Fibroblast of mammary gland (primary cell): ENCODE results near the gene ANGPTL1.

Experiments
- DNase-seq: peaks from one replicate; pipeline ENCODE4 v3.0.0-alpha.2; 2010; ENCODE audit warnings: low read depth
- H3K4me3 ChIP-seq: 2 replicates; pipeline ENCODE4 v1.5.1; 2011; ENCODE audit warnings: low read depth, mild to moderate bottlenecking, low read length, moderate library complexity; ENCODE audit not compliant: control insufficient read depth
- TF ChIP-seq, protein P1 (sequence below): conservative IDR thresholded peaks from 2 replicates; pipeline ENCODE4 v1.5.1; 2011; ENCODE audit warnings: low read depth, low read length, inconsistent platforms; ENCODE audit not compliant: control insufficient read depth, insufficient read depth

The ANGPTL1 gene

DNA sequence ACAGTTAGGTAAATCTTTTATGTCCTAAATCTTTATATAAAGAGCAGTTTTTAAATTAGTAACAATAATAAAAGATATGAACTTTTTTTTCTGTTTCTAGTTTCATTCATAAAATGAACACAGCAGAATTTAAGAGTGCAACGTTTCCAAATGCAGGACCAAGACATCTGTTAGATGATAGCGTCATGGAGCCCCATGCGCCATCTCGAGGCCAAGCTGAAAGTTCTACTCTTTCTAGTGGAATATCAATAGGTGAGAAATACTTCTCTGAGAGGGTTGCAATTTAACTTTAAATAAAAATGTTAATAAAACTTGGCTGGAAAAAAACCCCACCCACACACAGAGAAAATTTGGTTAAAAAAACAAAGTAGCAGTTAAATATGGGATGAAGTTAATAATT lies 15.0 kb upstream of the ANGPTL1 start:
- H3K4me3 ChIP-seq = no peak overlapping the region
- TF ChIP-seq, protein P1, sequence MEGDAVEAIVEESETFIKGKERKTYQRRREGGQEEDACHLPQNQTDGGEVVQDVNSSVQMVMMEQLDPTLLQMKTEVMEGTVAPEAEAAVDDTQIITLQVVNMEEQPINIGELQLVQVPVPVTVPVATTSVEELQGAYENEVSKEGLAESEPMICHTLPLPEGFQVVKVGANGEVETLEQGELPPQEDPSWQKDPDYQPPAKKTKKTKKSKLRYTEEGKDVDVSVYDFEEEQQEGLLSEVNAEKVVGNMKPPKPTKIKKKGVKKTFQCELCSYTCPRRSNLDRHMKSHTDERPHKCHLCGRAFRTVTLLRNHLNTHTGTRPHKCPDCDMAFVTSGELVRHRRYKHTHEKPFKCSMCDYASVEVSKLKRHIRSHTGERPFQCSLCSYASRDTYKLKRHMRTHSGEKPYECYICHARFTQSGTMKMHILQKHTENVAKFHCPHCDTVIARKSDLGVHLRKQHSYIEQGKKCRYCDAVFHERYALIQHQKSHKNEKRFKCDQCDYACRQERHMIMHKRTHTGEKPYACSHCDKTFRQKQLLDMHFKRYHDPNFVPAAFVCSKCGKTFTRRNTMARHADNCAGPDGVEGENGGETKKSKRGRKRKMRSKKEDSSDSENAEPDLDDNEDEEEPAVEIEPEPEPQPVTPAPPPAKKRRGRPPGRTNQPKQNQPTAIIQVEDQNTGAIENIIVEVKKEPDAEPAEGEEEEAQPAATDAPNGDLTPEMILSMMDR = no peak
- DNase-seq = peak; percentile 11

- DNase-seq = no peak
- TF ChIP-seq, protein P1 = no peak
- H3K4me3 ChIP-seq = no peak overlapping the region
Observed at GRCh38 chr1:178881950-178882349, 11.1 kb upstream of the ANGPTL1 start.

DNA sequence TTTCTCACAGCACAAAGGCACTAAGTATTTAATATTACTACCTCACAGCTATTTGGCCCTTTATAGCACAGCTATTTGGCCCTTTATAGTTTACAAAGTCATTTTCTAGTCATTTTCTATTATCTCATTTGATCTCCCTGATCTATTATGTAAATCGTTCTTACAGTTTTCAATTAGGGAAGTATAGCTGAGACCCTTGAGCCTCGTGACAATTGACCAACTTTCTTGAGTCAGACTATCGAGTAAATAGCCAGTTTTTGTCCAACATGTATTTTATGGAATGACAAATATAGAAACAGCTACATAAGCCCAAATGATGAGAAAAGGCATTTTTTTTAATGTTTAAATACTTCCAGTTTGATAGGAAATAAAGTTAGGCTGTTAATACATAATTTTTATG lies 7.0 kb upstream of the ANGPTL1 start:
- H3K4me3 ChIP-seq = no peak overlapping the region
- TF ChIP-seq, protein P1 = no peak
- DNase-seq = no peak

- DNase-seq = no peak
- TF ChIP-seq, protein P1 = no peak
- H3K4me3 ChIP-seq = no peak overlapping the region
Observed at GRCh38 chr1:178875936-178876335, 5.1 kb upstream of the ANGPTL1 start.

DNA sequence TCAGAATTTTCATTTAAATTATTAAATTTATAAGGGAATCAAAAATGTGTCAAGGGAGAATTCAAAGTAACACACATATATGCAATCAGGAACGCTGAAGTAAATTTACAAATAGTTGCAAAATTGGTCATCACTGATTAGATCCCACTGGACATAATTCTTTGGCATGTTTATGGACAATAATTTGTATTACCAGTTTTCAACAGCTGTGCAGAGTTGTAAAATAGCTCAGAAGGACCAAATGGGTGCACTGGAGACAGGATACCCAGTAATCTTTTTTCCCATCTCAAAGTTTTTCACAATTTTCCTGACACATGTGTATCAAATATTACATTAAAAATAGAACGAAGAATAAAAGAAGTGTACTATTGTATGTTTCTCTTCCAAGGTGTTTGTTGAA lies 4.1 kb upstream of the ANGPTL1 start:
- DNase-seq = no peak
- TF ChIP-seq, protein P1 = no peak
- H3K4me3 ChIP-seq = no peak overlapping the region

DNA sequence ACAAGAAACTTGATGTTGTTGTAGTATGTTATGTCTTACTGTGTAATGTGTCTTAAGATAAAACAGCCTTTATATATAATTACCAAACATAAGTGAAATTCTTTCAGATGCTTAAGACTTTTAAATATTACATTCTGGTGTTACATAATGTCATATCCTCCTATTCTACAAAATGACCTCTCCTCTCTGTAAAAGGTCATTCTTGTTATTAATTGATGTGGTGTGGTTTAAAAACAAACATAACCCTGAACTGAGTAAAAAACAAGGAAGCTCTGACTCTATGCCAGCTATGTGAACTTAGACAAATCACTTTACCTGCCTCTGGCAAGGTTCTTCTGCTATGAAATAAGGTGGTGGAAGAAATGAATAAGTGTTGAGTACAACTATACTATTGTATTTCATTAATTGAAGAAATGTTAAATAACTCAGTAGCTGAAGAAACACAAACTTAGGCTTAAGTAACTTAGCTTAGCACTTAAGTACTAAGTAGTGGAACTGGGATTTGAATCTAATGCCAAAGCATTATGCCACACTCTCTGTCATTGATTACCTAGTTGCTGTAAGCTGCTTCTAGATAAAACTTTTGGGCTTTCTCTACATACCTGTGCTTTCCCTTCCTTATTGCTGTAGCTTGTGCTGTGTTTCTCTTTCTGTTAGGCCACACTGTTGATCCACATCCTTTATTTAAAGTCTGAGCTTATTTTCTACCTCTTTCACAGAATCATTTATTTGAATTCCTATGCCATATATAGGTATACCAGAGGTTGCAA lies 859 bp upstream of the ANGPTL1 start:
- DNase-seq = no peak
- no peak overlapping the region for H3K4me3 ChIP-seq

More for the DNA sequence above, 859 bp upstream of the ANGPTL1 start:
- TF ChIP-seq, protein P1 = no peak
